NCI-H345 (cell line): ENCODE measurements around the gene APLP2.
"Not testable (repeated sequence)": the region's sequence is repeated elsewhere in the genome, so short reads cannot be mapped to it uniquely, and the experiment has no call there.

Source experiments
- DNase-seq: peaks from one replicate; lab custom pipeline; 2025; lab: John Stamatoyannopoulos, UW

APLP2 gene

DNA sequence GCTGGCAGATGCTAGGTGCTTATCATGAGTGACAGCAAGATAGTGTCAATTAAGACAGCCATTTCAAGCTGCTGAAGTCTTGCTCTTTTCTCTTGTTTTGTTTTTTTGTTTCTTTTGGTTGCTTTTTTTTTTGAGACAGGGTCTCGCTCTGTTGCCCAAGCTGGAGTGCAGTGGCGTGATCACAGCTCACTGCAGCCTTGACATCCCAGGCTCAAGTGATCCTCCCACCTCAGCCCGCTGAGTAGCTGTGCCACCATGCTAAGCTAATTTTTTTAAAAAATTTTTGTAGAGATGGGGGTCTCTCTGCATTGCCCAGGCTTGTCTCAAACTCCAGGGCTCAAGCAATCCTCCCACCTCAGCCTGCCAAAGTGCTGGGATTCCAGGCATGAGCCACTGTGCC lies 102.3 kb downstream of the APLP2 start:
- not testable (repeated sequence) for DNase-seq

DNA sequence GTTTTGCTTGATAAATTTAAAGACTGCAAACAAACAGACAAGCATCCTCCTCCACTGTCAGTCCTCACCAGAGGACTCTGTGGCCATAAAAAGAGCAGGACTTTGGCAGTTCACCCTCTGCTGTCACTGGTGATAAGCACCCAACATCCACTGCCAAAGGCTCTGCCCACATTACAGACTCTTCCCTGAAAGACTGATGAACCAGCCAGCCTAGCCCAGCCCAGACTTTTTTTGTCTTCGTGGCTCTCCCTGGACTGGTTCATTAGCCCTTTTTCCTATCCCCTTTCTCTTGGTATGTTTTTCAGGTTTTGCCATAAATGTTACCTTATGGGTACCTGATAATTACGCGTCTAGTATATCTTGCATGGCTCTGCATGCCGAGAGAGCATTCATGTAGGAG lies 104.9 kb downstream of the APLP2 start:
- DNase-seq: no peak

DNA sequence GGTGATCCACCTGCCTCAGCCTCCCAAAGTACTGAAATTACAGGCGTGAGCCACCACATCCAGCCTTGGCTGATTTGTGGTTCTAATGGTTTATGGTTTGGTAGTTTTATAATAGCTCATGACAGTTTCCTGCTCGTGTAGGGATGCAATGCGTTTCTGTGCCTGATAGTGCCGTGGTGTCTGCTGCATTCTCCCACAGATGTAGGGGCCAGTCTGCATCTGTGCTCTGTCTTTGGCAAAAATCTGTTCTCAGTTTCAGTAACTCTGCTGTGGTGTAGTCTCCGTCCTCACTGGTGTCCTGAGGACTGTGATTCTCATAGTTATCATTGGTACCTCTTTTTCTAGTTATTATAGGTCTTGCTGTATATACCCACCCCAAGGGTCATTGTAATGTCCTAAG lies 106.2 kb downstream of the APLP2 start:
- no peak for DNase-seq

DNA sequence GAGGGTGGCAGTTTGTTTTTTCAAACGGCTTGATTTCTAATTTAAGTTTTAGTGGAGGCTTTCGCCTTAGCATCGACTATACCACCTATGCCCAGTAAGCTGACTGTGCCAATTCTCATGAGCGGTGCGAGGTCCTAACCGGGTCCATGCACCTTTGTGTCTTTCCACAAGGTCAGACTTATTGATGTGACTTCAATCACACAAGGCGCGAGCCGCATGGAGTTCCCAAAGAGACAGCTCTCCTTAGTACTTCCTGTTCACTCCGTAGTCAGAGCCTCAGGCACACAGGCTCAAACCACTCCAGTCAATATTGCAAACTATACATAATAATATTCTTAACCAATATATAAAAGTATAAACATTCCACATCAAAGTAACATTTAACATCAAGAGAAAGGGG lies 108.1 kb downstream of the APLP2 start:
- DNase-seq: no peak

DNA sequence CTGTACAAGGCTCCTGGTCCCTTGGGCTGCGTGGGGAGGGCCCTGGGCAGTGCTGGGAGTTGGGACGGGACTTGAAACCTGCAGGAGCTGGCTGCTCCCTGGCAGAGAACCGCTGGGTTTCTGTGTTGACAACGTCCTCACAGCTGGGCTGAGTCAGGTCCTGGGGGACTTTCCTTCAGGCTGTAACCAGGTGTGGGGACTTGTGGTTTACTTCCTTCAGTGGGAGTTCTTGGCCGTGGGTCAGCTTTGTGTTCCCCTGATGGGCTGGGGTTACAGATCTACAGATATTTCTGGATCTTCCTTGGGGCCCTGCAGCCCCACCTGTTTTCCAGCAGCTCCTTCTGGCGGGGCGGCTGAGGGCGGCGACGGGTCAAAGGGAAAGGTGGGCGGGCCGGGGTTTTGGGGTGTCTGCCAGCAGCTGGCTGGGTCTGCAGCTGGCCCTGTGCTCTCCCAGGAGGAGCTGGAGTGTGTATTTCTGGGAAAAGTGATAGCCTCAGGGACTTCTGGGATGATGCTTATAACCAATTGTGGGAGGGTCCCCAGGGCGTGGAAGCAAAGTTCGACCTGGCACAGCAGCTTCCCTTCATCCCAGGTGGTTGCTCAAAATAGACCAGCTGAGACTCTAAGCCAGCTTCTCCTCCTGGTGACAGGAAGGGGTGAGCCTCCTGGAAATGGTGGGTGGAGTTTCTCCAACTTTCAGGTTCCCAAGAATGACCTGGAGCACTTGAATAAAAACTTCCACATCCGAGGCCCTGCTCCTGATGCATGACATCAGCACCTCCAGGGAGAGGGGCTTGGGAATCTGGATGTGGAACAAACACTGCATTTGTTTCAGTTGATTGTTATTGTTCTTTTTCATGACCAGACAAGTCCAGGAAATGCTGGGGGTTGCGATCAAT lies 109.0 kb downstream of the APLP2 start:
- peak; percentile 76 for DNase-seq

DNA sequence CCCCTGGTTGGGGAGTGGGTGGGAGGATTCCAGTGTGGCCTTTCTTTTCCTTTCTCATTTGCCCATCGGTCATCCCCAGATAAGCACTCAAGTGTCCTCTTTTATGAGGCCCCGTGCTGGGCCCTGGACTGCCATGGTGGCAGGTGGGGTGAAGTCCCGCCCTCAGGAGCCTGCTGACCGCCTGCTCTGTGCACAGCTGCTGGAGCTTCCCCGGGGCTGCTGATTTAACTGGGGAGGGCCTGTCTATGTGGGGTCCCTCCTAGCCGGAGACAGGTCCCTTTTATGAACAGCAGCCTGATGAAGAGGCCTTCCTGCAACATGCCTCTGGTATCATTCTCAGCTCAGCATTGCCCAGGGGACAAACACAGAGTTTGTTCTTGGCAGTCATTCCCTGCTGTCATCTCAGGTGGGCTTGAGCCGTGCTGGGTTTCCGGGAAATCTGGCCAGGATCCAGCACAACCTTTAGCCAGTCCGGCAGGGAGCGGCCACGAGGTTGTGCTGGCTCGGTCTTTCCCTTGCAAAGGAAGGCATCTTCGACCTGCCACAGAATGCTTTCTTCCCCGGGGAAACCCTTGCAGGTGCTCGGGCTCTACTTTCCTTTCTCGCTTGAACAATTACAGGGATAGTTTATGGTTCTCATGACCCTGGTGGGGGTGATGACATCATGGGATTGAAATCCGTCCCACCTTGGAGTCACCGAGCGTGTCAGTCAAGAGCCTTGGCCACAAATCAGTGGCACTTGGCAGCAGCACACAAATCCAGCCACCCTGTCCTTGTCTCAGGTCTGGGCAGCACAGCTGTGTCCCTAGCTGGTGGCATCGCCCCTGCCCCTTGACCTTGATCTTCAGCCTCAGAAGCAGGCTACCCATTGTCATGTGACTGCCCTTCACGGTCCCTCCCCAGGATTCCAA lies 110.0 kb downstream of the APLP2 start:
- DNase-seq: peak; percentile 77

DNA sequence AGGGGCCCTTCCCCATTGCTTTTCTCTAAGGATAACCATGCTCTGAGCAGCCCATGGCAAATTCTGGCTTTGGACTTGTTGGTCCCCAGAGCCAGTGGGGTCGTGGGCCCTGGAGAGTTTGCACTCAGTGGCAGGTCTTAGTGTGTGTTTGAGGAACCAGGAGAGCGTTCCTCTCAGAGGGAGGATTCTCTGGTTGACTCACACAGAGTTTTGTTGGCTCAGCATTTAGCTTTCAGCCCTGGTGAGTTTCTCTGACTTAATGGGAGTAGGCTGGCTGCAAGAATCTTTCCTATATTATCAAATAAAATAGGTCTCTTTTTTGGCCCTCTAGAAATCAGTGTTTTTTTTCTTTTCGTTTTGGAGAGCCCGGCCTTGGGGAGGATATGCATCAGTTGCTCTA lies 110.8 kb downstream of the APLP2 start:
- peak; percentile 48 for DNase-seq

DNA sequence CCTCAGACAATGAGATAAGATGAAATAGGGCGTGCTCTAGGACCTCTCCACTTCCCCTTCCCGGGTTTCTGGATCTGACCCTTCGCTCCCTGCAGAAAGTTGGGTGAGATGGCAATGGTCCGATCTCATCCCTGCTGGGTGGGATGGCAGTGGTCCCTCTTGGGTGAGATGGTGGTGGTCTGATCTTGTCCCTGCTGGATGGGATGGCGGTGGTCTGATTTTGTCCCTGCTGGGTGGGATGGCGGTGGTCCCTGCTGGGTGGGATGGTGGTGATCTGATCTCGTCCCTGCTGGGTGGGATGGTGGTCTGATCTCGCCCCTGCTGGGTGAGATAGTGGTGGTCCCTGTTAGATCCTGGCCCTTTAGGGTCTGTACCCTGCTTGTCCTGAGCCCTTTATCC lies 111.2 kb downstream of the APLP2 start:
- no peak for DNase-seq

DNA sequence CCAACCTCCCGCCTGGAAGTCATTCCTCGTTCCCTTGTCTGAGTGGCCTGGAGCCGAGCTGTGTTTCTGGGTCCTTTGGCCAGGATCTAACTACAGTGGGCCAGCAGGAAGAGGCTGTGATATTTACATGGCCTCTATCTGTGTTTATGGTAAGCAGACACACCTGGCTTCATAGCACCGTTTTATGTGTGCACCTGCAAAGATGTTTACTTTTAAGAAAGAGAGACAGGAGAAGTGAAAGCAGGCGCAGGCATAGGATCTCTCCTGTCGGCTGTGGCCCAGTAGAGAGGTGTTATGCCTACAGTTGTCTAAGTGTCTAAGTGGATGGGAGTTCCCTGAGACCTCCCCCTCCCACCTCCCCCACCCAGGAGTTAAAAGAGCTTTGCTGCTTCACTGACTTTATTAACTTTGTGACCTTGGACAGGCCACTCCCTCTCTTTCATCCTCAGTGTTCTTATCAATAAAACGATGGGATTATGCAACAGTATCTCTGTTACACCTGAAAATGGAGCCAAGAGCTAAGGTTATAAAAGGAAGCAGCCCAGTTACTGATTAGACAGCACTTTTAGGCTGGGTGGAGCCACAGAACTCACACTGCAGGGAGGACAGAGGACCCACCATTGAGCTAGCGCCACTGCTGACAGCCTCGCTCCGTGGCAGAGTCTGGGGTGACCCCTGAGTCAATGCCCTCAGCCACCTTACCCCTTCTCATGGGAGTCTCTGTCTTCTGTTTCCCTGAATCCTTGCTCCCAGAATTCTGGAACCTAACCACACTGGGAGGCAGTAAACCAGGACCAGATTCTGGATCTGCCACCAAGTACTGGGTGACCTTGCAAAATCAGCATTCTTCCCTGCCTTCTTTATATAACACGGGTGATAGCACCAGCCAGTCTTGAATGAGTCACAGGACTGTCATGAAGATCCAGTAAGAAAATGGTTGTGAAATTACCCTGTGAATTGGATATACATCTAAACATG lies 111.9 kb downstream of the APLP2 start:
- DNase-seq: peak; percentile 86

DNA sequence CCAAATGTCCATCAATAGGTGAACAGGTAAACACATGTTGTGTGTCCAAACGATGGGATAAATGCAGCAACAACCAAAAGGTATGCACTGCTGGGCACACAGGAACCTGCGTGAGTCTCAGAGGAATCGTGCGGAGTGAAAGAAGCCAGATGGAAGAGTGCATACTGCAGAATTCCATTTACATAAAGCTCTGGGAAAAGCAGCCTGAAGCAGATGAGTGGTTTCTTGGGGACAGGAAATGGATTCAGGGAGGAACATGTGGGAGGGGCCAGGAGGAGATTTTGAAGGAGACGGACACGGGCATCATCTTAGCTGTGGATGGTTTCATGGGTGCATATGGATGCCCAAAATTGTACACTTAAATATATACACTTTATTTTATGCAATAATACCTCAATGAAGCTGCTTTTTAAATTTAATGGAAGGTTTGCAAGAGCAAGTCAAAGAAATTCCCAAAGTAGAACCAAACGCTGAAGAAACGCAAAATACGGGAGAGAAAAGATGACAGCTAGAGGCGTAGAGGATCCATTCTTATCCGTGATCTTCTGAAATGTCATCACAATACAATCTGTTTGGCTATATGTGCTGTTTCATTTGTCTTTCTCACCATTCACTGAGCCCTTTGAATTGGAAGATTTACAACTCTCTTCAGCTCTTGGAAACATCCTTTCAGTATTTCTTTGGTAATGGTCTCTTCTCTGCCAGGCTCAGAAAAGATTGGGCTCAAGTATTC lies 114.3 kb downstream of the APLP2 start:
- no peak for DNase-seq

DNA sequence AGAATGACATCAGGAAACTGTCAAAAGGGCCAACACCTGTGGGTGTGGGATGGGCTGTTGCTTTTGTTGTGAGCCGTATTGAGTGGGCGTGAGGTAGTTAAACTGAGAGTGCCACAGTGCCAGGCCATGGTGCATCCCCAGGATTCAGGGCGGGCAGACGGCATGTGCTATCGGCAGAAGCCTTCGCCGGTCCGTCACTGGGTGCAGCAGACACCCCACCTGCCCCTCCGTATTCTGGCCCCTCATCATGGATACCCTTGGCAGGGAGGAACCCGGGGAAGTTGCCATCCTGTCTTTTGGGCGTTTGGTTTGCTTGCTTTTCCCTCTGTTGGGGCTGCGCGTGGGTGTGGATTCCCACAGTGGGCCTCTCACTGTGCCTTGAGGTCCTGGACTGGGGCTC lies 117.4 kb downstream of the APLP2 start:
- no peak for DNase-seq

DNA sequence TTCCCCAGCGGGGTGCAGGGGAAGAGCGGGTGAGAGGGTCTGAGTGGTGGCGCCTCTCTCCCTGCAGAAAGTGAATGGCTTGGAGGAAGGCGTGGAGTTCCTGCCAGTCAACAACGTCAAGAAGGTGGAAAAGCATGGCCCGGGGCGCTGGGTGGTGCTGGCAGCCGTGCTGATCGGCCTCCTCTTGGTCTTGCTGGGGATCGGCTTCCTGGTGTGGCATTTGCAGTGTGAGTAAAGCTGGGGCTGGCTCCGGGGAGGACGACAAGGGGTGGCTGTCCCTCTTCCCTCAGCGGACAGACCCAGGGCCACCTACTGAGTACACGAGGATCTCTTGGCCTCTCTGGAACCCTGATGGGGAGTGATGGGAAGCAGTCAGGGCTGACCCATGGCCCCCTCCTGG lies 118.4 kb downstream of the APLP2 start:
- no peak for DNase-seq

DNA sequence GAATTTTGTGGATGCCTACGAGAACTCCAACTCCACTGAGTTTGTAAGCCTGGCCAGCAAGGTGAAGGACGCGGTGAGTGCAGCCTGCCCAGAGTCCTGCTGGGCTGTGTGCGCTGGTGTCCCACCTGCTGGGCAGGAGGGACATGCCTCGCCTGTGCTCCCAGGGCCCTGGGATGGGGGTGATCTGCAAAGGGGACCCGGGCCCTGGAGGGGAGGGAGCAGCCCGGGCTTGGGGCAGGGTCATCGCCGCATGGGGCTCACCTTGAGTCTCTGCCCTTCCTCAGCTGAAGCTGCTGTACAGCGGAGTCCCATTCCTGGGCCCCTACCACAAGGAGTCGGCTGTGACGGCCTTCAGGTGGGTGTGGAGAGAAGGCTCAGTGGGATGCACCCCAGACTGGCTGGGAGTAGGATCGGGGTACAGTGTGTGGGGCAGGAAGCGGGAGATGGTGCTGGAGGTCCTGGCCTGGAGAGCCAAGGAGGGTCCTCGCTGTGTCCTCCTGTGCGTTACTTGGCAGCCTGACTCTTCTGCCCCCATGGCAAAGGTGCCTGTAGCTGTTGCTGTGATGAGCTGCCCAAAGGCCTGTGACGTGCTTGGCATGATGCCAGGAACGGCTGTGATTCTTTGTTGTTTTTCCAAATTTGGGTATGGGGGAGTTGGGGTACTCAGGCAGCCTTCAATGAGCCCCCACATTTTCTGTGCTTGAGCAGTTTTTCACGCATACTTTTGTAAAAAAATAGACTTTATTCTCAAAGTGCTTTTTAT lies 119.1 kb downstream of the APLP2 start:
- peak; percentile 33 for DNase-seq

DNA sequence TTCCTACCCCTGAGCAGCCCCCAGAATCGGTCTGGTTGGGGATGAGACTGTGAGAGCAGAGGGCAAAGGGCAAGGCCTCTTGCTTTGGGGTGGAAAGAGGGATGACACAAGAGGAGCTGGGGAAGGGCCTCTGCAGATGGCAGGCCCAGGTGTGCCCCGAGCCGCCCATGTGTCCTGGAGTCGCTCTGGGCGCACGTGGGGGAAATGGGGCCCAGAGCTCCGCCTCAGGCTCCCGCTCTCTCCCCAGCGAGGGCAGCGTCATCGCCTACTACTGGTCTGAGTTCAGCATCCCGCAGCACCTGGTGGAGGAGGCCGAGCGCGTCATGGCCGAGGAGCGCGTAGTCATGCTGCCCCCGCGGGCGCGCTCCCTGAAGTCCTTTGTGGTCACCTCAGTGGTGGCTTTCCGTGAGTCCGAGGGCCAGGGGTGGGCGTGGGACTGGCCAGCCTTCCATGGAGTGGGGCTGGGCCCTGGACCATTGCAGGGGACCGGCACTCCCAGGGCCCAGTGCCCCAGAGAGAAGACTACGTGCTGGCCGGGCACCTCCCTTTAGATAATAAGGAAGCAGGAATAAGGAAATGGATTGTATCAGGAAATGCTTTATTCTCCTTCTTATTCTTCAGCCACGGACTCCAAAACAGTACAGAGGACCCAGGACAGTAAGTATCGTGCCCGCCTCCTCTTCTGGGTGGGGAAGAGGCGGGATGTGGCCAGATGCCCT lies 120.0 kb downstream of the APLP2 start:
- no peak for DNase-seq

DNA sequence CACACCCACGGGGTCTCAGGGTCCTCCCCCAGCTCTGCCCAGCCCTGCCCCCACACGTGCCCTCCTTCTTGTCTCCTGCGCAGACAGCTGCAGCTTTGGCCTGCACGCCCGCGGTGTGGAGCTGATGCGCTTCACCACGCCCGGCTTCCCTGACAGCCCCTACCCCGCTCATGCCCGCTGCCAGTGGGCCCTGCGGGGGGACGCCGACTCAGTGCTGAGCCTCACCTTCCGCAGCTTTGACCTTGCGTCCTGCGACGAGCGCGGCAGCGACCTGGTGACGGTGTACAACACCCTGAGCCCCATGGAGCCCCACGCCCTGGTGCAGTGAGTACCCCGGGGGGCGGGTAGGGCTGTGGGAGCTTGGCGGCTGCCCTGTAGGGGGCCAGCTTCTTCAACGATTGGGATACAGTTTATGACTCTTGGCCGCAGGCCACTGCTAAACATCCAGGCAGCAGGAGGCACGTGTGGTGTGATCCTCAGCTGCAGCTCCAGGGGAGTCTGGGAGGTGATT lies 120.7 kb downstream of the APLP2 start:
- DNase-seq: peak; percentile 91

DNA sequence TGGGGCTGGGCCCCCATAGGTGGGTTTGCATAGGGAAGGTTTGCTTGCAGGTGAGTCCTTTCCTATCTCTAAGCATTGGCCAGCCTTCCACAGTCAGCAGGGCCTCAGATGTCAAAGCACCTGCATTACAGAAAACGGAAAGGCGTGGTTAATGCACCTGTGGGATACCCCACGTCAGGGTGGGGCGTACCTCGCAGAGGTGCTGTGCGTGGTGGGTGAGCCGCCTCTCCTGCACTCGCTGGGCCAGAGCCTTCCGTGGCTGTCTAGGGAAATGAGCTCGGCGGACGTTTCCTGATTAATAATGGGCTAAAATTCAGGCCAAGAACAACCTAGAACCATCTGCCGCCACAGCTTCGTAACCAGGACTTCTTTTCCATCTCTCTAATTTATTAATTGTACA lies 122.2 kb downstream of the APLP2 start:
- DNase-seq: no peak

DNA sequence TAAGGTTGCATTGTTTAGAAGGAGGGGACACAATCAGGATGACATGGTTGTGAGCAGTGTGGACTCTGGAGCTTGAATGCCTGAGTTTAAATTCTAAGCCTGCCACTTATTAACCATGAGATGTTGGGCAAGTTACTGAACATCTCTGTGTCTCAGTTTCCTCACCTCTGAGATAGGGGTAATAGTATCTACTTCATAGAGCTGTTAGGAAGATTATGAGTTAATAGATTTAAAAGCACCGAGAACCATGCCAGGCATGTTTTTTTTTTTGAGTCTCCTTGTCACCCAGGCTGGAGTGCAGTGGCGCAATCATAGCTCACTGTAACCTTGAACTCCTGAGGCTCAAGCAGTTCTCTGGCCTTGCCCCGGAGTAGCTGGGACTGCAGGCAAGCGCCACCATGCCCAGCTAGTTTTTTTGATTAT lies 123.2 kb downstream of the APLP2 start:
- no peak for DNase-seq

DNA sequence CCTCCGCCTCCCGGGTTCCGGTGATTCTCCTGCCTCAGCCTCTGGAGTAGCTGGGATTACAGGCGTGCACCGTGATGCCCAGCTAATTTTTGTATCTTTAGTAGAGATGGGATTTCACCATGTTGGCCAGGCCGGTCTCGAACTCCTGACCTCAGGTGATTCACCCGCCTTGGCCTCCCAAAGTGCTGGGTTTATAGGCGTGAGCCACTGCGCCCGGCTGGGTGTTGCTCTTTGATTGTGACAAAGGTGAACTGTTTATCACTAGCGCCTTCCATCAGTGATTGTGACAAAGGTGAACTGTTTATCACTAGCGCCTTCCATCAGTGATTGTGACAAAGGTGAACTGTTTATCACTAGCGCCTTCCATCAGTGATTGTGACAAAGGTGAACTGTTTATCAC lies 123.9 kb downstream of the APLP2 start:
- not testable (repeated sequence) for DNase-seq
